Neuron (in vitro differentiated cells): ENCODE data around the gene NET1.
"Not testable (repeated sequence)": the region's sequence is repeated elsewhere in the genome, so short reads cannot be mapped to it uniquely, and the experiment has no call there.

Experiments
- H2AFZ ChIP-seq: one replicate; pipeline ENCODE4 v1.6.1; 2013; ENCODE audit warnings: low read depth, mild to moderate bottlenecking, inconsistent platforms, low read length, moderate library complexity
- H3K27me3 ChIP-seq: one replicate; pipeline ENCODE4 v1.6.1; 2013; ENCODE audit warnings: low read length; ENCODE audit not compliant: insufficient read depth
- H3K36me3 ChIP-seq: one replicate; pipeline ENCODE4 v1.6.1; 2013; ENCODE audit warnings: low read length; ENCODE audit not compliant: insufficient read depth
- H3K4me1 ChIP-seq: one replicate; pipeline ENCODE4 v1.6.1; 2013; ENCODE audit warnings: low read length; ENCODE audit not compliant: insufficient read depth
- H3K4me3 ChIP-seq: 2 replicates; pipeline ENCODE4 v1.5.1; 2013; ENCODE audit warnings: mild to moderate bottlenecking, low read length, moderate library complexity
- H3K9me3 ChIP-seq: one replicate; pipeline ENCODE4 v1.6.1; 2013; ENCODE audit warnings: low read length

The NET1 gene

DNA sequence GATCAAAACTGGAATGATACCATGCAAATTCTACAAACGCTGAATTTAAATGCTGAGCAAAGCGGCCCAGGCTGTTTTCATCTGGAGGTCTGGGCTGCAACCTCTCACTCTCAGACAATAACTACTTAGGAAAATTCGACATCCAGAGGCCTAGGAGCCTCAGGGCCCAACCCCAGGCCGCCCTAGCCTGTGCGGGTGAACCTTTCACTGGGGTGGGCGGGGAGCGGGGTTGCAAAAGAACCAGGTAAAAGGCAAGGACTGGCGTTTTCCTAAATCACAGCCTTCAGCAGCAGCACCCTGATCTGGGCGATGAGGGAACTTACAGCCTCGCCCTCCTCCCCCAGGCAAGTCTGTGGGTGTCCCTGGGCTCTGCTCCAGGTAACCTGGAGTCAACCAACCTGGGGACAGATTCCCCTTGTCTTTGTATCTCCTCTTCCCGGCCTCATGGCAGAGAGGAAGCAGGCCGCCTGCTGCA is 53.7 kb downstream of the NET1 start:
- peaks cover 17% of the 10 kb centered on the region for H3K4me1 ChIP-seq
- H3K9me3 ChIP-seq, result peaks cover 4% of the 10 kb centered on the region
- H2AFZ ChIP-seq, result peak overlapping the region; percentile 23
- H3K36me3 ChIP-seq, result no peaks in the 10 kb centered on the region
- no peaks in the 10 kb centered on the region for H3K27me3 ChIP-seq
- H3K4me3 ChIP-seq, result no peak overlapping the region

DNA sequence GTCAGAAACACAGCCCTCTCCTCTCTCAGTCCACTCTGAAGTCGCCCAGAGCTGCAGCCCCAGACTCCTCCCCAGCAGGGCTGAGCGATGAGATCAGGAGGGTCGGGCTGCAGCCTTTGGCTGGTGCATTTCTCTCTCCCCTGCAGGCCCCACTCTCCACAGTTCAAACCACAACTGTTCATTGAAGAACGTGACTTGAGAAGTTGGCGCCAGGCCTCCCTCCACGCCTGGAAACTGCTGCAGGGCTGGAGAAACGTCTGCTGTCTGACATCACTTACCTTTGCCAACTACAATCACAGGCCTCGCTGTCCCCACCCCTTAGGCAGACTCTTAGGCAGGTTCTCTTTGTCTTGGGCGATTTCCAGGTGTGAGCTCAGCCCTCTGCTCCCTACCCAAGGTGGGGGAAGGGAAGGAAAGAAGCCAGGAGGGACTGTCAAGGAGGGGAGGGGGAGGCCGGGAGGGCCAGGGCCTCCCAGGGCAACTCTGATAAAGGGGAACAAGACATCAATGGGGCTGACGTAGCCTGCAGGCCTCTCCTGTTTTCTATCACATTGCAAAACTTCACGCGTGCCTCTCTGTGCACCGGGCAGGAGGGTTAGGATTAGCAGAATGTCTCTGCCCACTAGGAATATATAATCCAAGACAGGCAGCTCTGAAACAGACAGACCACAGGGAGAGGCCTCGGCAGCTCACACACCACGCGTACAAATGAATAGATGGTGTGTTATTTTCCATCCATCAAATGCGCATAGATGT is 54.3 kb downstream of the NET1 start:
- peaks cover 4% of the 10 kb centered on the region for H3K9me3 ChIP-seq
- H2AFZ ChIP-seq, result peak overlapping the region; percentile 23
- H3K36me3 ChIP-seq, result no peaks in the 10 kb centered on the region
- H3K4me1 ChIP-seq, result peaks cover 11% of the 10 kb centered on the region
- H3K4me3 ChIP-seq, result no peak overlapping the region
- H3K27me3 ChIP-seq, result no peaks in the 10 kb centered on the region

DNA sequence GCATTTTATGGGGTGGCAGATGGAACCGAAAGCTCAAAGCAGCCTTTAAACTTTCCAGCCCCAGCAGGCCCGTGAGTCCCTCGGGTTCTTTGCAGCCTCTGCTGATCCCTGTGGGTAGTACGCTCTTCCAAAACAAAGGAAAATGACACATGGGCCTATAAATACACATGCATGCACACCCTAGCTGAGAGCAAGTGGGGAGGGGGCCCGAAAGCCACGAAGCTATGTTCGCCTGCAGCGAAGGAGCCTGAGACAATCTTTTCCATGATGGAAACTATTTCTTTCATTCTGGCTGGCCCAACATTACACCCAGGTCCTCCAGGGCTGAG is 54.8 kb downstream of the NET1 start:
- Histone ChIP-seq H3K27me3 (no peaks in the 10 kb centered on the region), H2AFZ (no peak overlapping the region), H3K4me3 (no peak overlapping the region), H3K9me3 (peaks cover 4% of the 10 kb centered on the region), H3K4me1 (peaks cover 11% of the 10 kb centered on the region), H3K36me3 (no peaks in the 10 kb centered on the region)

DNA sequence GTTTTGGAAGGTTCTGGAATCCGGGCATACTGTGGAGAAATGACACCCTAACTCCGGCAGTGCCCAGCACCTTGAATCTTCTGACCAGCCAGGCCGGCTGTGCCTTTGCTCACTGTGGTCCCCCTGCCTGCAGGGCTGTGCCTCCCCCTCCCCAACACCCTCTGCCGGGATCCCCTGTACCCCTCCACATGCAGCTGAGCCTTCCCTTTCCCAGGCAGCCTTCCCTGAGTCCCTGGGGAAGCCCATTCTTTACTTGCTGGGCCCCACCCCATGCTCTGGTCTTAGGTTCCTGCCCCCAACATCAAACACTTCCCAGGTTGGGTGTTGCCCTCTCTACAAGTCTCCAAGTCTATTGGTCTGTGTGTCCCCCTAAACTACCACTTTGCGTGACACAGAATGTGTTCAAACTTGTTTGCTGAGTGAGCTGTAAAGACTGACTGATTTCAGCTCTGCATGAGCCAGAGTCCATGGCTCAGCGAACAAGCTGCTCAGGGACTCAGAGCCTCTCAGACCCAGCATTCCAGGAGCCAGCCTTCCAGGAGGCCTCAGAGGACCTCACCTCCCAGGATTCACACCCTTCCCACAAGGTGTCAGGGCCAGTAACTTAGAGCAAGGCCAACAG is 55.4 kb downstream of the NET1 start:
- Histone ChIP-seq H3K36me3 (no peaks in the 10 kb centered on the region), H2AFZ (no peak overlapping the region), H3K27me3 (no peaks in the 10 kb centered on the region), H3K4me3 (no peak overlapping the region), H3K4me1 (peaks cover 11% of the 10 kb centered on the region), H3K9me3 (peaks cover 4% of the 10 kb centered on the region)

DNA sequence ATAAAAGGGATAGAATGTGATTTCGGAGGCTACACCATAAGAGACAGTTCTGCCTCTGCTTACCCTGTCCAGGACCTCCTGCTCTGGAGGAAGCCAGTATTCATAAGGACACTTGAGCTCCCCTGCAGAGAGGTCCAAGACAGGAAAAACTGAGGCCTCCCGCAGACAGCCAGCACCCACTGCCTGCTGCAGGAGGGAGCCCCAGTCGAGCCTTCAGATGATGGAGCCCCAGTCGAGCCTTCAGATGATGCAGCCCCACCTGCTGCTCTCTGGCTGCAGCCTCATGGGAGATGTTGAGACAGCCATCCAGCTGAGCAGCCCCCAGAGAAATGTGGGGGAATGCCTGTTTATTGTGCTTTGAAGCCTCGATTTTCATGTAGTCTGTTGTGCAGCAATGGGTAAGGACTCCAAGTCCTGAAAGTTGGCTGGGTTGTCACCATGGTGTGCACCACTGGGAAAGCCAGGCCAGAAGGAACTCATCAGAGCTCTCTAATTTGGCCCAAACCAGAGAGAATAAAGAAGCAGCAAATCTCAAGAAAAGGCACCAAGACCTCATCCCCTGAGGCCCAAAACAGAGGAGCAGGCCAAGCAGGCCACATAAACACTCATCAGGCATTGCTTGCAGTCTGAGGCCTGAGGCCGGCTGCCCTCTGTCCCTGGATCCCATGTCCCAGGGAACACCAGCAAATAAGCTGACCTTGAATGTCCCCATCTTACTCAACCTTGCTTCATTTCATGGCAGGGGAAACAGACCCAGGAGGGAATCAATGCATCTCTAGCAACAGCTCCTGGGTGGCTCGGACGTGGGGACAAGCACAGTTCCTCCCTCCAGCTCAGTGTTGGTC is 56.1 kb downstream of the NET1 start:
- Histone ChIP-seq H3K36me3 (no peaks in the 10 kb centered on the region), H2AFZ (no peak overlapping the region), H3K4me1 (peaks cover 11% of the 10 kb centered on the region), H3K27me3 (no peaks in the 10 kb centered on the region), H3K4me3 (no peak overlapping the region), H3K9me3 (peaks cover 4% of the 10 kb centered on the region)

DNA sequence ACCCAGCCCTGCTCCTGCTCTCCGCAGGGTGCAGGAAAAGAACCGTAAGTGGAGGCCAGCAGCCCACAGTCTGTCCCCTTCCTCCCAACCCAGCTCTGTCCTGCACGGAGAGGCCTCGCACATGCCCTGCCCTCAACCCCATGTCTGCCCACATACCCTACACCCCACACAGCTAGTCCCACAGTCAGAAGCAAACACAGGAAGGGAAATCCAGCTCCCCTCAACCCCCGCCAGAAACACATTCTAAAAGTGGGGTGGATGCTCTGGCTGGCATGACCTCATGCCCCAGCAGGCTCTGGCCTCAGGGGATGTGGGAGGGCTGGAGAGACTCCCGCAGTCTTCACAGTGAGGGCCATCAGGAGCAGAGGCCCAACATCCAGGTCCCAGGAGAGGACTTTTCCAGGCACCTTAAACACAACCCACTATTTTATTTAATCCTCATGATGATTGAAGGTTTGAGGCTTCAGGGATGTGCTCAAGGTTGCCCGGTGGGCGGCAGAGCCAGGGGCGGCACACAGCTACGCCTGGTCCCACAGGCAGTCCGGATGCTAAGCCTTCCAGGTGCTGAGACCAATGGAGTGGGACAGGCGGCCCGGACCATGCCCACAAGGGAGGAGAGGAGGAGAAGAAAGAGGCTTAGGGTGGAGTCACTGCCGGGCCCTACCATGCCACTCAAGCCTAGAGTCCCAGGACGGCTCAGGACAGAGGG is 57.1 kb downstream of the NET1 start:
- peaks cover 4% of the 10 kb centered on the region for H3K9me3 ChIP-seq
- no peaks in the 10 kb centered on the region for H3K36me3 ChIP-seq
- H3K4me3 ChIP-seq, result no peak overlapping the region
- no peak overlapping the region for H2AFZ ChIP-seq
- peaks cover 11% of the 10 kb centered on the region for H3K4me1 ChIP-seq
- no peaks in the 10 kb centered on the region for H3K27me3 ChIP-seq

DNA sequence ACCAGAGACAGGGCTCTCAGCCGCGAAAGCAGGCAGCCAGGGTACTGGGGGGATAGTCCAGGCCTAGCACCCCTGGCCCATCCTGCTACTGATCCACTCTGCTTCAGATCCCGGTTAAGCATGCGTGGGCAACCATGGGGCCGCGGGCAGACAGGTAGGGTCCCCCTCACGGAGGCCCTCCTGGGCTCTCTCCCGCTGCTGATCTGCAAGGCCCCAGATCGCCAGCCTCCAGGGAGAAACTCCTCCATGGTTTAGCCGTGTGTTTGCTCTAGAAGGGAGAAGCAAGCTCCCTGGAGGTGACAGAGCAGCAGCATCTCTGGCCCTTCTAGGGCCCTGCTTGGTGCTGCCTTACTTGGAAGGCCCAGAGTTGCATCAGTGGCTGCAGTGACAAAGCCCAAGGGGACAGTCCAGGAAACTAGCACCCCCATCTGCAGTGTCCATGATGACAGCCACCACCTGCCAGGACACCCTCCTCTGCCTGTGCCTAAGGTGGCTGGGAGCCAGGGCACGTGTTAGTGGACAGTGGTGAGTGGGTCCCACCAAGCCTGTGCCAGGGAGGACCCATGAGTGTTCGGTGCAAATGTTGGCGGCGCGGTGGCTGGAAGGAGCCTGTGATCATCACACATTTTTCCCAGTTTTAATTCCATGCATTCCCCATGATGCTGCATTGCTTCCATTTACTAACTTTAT is 57.9 kb downstream of the NET1 start:
- H2AFZ ChIP-seq, result no peak overlapping the region
- peaks cover 11% of the 10 kb centered on the region for H3K4me1 ChIP-seq
- no peak overlapping the region for H3K4me3 ChIP-seq
- H3K36me3 ChIP-seq, result no peaks in the 10 kb centered on the region
- H3K9me3 ChIP-seq, result peaks cover 4% of the 10 kb centered on the region
- H3K27me3 ChIP-seq, result no peaks in the 10 kb centered on the region

DNA sequence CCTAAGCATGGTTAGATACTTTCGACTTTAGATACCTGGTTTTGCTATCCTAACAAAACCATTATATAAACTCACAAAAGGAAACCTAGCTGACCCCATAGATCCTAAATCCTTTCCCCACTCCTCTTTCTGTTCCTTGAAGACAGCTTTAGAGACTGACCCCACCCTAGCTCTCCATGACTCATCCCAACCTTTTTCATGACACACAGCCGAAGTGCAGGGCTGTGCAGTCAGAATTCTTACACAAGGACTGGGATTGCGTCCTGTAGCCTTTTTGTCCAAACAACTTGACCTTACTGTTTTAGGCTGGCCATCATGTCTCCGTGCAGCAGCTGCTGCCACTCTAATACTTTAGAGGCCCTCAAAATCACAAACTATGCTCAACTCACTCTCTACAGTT is 62.3 kb downstream of the NET1 start:
- not testable (repeated sequence) for H3K27me3 ChIP-seq, H2AFZ ChIP-seq, H3K4me3 ChIP-seq, H3K4me1 ChIP-seq, H3K9me3 ChIP-seq, H3K36me3 ChIP-seq

DNA sequence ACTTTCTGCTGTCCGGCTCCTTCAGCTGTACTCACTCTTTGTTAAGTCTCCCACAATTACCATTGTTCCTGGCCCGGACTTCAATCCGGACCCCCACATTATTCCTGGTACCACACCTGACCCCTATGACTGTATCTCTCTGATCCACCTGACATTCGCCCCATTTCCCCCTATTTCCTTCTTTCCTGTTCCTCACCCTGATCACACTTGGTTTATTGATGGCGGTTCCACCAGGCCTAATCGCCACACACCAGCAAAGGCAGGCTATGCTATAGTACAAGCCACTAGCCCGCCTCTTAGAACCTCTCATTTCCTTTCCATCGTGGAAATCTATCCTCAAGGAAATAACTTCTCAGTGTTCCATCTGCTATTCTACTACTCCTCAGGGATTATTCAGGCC is 62.7 kb downstream of the NET1 start:
- not testable (repeated sequence) for H3K27me3 ChIP-seq, H3K9me3 ChIP-seq, H2AFZ ChIP-seq, H3K4me1 ChIP-seq, H3K36me3 ChIP-seq, H3K4me3 ChIP-seq

DNA sequence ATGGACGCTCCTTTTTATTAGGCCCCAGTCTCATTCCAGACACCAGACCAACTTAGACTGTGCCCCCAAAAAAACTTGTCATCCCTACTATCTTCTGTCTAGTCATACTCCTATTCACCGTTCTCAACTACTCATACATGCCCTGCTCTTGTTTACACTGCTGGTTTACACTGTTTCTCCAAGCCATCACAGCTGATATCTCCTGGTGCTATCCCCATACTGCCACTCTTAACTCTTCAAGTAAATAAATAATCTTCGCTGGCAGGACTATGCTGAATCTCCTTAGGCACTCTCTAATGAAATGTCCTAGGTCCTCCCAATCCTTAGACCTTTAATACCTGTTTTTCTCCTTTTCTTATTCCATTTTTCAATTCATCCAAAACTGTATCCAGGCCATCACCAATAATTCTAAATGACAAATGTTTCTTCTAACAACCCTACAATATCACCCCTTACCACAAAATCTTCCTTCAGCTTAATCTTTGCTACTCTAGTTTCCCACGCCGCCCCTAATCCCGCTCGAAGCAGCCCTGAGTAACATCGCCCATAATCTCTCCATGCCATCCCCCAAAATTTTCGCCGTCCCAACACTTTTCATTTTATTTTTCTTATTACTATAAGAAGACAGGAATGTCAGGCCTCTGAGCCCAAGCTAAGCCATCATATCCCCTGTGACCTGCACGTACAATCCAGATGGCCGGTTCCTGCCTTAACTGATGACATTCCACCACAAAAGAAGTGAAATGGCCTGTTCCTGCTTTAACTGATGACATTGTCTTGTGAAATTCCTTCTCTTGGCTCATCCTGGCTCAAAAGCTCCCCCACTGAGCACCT is 63.8 kb downstream of the NET1 start:
- H3K36me3 ChIP-seq, H3K4me3 ChIP-seq, H2AFZ ChIP-seq, H3K4me1 ChIP-seq, H3K27me3 ChIP-seq, H3K9me3 ChIP-seq: not testable (repeated sequence)

DNA sequence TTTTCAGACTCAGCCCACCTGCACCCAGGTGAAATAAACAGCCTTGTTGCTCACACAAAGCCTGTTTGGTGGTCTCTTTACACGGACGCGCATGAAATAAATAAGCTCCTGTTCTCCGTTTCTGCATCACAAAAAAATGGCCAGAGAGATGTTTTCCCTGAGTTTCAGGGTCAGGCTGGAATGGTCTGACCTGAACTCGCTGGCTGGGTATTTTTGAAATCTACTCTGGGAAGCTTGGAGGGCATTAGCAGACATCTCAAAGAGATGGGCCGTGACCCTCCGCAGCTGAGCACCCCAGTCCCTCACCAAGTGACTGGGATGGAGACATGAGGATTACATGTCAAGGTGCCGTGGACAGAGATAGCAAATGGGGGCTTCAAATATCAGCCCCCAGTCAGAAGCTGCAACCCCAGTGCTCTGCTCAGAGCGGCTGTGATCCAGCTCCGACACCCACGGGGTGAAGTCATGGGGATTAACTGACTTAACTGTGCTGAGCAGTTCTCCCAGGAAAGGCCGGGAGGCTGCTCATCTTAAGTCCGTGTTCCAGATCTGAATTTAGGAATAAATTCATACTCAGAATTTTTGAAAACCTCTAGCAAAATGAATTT is 64.7 kb downstream of the NET1 start:
- H3K4me1 ChIP-seq, result no peaks in the 10 kb centered on the region
- no peaks in the 10 kb centered on the region for H3K36me3 ChIP-seq
- no peak overlapping the region for H3K4me3 ChIP-seq
- H3K9me3 ChIP-seq, result no peaks in the 10 kb centered on the region
- H3K27me3 ChIP-seq, result no peaks in the 10 kb centered on the region
- H2AFZ ChIP-seq, result no peak overlapping the region
